Measurements from ENCODE around the gene CCM2.

- TF ChIP-seq POLR2AphosphoS5 (IDR thresholded peaks at IDR 0.05) = no peak
- no peak for TF ChIP-seq CTCF (IDR thresholded peaks at IDR 0.05)
Observed at GRCh38 chr7:45081670-45081974, 81.6 kb downstream of the CCM2 start.
